NCI-H1694 (cell line): Measurements from ENCODE around the gene USP17L24.
"Not testable (repeated sequence)": the region's sequence is repeated elsewhere in the genome, so short reads cannot be mapped to it uniquely, and the experiment has no call there.

ENCODE experiments used
- DNase-seq: peaks from one replicate; lab custom pipeline; 2025; lab: John Stamatoyannopoulos, UW

The USP17L24 gene, protein sequence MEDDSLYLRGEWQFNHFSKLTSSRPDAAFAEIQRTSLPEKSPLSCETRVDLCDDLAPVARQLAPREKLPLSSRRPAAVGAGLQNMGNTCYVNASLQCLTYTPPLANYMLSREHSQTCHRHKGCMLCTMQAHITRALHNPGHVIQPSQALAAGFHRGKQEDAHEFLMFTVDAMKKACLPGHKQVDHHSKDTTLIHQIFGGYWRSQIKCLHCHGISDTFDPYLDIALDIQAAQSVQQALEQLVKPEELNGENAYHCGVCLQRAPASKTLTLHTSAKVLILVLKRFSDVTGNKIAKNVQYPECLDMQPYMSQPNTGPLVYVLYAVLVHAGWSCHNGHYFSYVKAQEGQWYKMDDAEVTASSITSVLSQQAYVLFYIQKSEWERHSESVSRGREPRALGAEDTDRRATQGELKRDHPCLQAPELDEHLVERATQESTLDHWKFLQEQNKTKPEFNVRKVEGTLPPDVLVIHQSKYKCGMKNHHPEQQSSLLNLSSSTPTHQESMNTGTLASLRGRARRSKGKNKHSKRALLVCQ

DNA sequence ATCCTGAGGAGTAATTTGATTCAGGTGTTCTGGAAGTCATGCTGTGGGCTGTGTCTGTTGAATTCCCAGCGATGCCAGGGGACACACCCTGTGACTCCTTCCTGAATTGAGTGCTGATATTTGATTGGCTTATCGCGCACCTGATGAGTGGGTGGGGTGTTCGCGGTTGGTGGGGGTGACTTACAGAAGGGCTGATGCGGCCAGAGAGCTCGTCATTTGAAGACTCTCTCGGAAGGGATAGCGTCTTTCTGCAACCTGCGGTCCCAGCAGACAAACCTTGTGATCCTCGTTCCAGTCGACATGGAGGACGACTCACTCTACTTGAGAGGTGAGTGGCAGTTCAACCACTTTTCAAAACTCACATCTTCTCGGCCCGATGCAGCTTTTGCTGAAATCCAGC is at the start of gene USP17L24:
Gene USP17L24, plus strand, starts transcription at position 301 of the 400 bp plus-strand sequence. Its CDS starts 0 bp downstream, at position 301.
- not testable (repeated sequence) for DNase-seq

DNA sequence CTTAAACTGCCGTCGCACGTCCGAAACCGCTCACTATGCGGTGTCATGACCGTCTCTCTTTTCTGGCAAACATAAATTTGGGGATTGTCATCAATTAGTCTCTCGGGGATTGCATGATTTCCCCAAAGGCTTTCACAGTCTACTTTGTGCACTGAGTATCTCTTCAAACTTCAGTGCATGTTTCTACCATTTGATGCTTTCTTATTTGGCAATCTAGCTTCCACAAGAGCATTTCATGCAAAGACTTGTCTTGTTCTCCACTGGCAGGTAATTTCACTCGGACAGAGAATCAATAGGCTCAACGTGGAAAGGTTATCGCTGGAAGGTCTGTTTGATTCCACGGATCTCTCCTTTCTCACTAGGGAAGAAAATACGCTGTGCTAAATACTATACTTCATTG is 774 bp upstream of the USP17L24 start:
- DNase-seq, result not testable (repeated sequence)

DNA sequence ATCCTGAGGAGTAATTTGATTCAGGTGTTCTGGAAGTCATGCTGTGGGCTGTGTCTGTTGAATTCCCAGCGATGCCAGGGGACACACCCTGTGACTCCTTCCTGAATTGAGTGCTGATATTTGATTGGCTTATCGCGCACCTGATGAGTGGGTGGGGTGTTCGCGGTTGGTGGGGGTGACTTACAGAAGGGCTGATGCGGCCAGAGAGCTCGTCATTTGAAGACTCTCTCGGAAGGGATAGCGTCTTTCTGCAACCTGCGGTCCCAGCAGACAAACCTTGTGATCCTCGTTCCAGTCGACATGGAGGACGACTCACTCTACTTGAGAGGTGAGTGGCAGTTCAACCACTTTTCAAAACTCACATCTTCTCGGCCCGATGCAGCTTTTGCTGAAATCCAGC is 4.6 kb downstream of the USP17L24 start, which contains the start of gene USP17L25:
Gene USP17L25, plus strand, starts transcription at position 301 of the 400 bp plus-strand sequence. Its CDS starts 0 bp downstream, at position 301.
- DNase-seq, result not testable (repeated sequence)

GRCh38 chr4:9334358-9334757 is 9.4 kb downstream of the USP17L24 start, which contains the start of gene USP17L26:
Gene USP17L26, plus strand, starts transcription at chr4:9334658. Its CDS starts 0 bp downstream, at chr4:9334658.
- DNase-seq, result not testable (repeated sequence)

DNA sequence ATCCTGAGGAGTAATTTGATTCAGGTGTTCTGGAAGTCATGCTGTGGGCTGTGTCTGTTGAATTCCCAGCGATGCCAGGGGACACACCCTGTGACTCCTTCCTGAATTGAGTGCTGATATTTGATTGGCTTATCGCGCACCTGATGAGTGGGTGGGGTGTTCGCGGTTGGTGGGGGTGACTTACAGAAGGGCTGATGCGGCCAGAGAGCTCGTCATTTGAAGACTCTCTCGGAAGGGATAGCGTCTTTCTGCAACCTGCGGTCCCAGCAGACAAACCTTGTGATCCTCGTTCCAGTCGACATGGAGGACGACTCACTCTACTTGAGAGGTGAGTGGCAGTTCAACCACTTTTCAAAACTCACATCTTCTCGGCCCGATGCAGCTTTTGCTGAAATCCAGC is 14.1 kb downstream of the USP17L24 start, which contains the start of gene USP17L5:
Gene USP17L5, plus strand, starts transcription at position 301 of the 400 bp plus-strand sequence. Its CDS starts 0 bp downstream, at position 301.
- not testable (repeated sequence) for DNase-seq

DNA sequence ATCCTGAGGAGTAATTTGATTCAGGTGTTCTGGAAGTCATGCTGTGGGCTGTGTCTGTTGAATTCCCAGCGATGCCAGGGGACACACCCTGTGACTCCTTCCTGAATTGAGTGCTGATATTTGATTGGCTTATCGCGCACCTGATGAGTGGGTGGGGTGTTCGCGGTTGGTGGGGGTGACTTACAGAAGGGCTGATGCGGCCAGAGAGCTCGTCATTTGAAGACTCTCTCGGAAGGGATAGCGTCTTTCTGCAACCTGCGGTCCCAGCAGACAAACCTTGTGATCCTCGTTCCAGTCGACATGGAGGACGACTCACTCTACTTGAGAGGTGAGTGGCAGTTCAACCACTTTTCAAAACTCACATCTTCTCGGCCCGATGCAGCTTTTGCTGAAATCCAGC is 18.9 kb downstream of the USP17L24 start, which contains the start of gene USP17L27:
Gene USP17L27, plus strand, starts transcription at position 301 of the 400 bp plus-strand sequence. Its CDS starts 0 bp downstream, at position 301.
- DNase-seq, result not testable (repeated sequence)

DNA sequence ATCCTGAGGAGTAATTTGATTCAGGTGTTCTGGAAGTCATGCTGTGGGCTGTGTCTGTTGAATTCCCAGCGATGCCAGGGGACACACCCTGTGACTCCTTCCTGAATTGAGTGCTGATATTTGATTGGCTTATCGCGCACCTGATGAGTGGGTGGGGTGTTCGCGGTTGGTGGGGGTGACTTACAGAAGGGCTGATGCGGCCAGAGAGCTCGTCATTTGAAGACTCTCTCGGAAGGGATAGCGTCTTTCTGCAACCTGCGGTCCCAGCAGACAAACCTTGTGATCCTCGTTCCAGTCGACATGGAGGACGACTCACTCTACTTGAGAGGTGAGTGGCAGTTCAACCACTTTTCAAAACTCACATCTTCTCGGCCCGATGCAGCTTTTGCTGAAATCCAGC is 23.6 kb downstream of the USP17L24 start, which contains the start of gene USP17L28:
Gene USP17L28, plus strand, starts transcription at position 301 of the 400 bp plus-strand sequence. Its CDS starts 0 bp downstream, at position 301.
- DNase-seq, result not testable (repeated sequence)

GRCh38 chr4:9350866-9351265 is 25.9 kb downstream of the USP17L24 start:
- DNase-seq, result not testable (repeated sequence)

DNA sequence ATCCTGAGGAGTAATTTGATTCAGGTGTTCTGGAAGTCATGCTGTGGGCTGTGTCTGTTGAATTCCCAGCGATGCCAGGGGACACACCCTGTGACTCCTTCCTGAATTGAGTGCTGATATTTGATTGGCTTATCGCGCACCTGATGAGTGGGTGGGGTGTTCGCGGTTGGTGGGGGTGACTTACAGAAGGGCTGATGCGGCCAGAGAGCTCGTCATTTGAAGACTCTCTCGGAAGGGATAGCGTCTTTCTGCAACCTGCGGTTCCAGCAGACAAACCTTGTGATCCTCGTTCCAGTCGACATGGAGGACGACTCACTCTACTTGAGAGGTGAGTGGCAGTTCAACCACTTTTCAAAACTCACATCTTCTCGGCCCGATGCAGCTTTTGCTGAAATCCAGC is 28.4 kb downstream of the USP17L24 start, which contains the start of gene USP17L29:
Gene USP17L29, plus strand, starts transcription at position 301 of the 400 bp plus-strand sequence. Its CDS starts 0 bp downstream, at position 301.
- DNase-seq, result not testable (repeated sequence)

DNA sequence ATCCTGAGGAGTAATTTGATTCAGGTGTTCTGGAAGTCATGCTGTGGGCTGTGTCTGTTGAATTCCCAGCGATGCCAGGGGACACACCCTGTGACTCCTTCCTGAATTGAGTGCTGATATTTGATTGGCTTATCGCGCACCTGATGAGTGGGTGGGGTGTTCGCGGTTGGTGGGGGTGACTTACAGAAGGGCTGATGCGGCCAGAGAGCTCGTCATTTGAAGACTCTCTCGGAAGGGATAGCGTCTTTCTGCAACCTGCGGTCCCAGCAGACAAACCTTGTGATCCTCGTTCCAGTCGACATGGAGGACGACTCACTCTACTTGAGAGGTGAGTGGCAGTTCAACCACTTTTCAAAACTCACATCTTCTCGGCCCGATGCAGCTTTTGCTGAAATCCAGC is 37.9 kb downstream of the USP17L24 start, which contains the start of gene USP17L30:
Gene USP17L30, plus strand, starts transcription at position 301 of the 400 bp plus-strand sequence. Its CDS starts 0 bp downstream, at position 301.
- DNase-seq, result not testable (repeated sequence)
